Fibroblast of mammary gland (primary cell): Measurements from ENCODE around the gene CHKB.

Source experiments
- DNase-seq: peaks from one replicate; pipeline ENCODE4 v3.0.0-alpha.2; 2010; ENCODE audit warnings: low read depth
- H3K4me3 ChIP-seq: 2 replicates; pipeline ENCODE4 v1.5.1; 2011; ENCODE audit warnings: low read depth, mild to moderate bottlenecking, low read length, moderate library complexity; ENCODE audit not compliant: control insufficient read depth
- CTCF ChIP-seq: conservative IDR thresholded peaks from 2 replicates; pipeline ENCODE4 v1.5.1; 2011; ENCODE audit warnings: low read depth, low read length, inconsistent platforms; ENCODE audit not compliant: control insufficient read depth, insufficient read depth

Gene CHKB, protein sequence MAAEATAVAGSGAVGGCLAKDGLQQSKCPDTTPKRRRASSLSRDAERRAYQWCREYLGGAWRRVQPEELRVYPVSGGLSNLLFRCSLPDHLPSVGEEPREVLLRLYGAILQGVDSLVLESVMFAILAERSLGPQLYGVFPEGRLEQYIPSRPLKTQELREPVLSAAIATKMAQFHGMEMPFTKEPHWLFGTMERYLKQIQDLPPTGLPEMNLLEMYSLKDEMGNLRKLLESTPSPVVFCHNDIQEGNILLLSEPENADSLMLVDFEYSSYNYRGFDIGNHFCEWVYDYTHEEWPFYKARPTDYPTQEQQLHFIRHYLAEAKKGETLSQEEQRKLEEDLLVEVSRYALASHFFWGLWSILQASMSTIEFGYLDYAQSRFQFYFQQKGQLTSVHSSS

DNA sequence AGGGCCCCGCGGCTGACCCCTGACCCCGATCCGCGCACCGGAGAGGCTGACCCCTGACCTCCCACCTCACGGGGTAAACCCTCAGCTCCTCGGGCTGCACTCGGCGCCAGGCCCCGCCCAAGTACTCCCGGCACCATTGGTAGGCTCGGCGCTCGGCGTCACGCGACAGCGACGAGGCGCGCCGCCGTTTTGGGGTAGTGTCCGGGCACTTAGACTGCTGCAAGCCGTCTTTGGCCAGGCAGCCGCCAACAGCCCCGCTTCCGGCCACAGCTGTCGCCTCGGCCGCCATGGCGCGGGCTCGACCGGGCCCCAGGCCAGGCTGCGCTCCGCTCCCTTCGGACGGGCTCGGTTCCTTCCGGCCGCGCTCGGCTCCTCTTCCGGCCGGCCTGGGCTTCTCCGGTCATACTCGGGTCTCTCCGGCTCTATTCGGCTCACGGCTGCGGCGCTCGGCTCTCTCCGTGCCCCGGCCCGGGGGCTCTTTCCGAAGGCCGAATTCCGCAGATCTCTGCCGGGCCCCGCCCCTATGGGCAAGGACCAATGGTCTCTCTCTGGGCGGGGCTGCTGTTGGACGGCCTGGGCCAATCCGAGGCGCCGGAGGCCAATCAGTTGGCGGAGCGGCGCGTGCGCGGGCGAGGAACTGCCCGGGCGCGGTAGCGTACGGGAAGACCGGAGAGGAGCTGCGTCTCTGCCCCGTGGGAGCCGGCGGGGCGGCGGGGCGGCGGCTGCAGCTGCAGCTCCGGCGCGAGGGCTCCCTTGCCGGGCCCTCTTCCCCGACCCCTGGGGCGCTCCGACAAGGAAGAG is at the start of gene CHKB:
Gene CHKB (minus strand): TSS at position 357 of the 801 bp plus-strand sequence. CDS start 68 bp downstream, at position 289.
- peak; percentile 94 for DNase-seq
- no peak for TF ChIP-seq CTCF
- H3K4me3 ChIP-seq, result peak within 1 kb of the TSS; percentile 73

DNA sequence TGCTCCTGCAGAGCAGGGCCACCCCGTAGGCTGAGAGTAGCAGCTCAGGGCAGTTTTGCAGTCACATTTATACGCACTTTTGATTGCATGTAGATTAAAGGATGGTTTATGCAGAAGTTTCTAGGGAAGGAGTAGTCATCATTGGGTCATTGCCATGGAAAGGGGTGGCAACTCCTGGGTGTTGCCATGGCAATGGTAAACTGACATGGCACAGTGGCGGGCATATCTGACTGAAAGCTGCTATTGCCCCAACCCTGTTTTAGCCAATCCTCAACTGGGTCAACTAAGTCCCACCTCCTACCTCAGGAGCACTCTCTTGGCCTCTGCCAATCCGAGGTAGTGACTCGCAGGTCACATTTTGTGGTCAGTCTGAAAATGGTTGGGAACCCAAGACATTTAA is 47.7 kb upstream of the CHKB start:
- DNase-seq, result peak; percentile 18
- TF ChIP-seq CTCF, result no peak

DNA sequence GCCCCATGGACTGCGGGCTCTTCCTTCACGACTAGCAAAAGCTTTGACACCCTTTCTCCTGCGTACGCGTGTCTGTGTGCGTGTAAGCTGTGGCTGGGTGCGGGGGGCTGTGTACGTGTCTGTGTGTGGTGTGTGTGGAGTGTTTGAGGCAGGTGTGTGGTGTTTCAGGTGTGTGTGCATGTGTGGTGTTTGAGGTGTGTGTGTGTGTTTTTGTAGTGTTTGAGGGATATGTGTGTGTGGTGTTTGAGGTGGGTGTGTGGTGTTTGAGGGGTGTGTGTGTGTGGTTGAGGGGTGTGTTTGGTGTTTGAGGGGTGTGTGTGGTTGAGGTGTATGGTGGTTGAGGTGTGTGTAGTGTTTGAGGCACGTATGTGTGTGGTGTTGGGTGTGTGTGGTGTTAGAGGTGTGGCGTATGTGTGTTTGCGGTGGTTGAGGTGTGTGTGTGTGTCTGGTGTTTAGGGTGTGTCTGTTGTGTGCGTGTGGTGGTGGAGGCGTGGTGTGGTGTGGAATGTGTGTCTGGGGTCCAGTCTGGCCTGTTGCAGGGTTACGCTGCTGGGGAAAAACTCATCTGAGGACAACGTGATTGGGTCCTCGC is 46.0 kb upstream of the CHKB start:
- DNase-seq, result no peak
- no peak for TF ChIP-seq CTCF
- H3K4me3 ChIP-seq, result peak overlapping the region; percentile 71

More for the DNA sequence above, 47.7 kb upstream of the CHKB start:
- H3K4me3 ChIP-seq, result no peak overlapping the region

- no peak for TF ChIP-seq CTCF
- peak within 1 kb of the TSS; percentile 71 for H3K4me3 ChIP-seq
- DNase-seq, result peak; percentile 74
Measured at GRCh38 chr22:50627642-50628542, 45.2 kb upstream of the CHKB start, which contains the start of gene ARSA. ARSA (minus strand) TSS chr22:50628152; CDS start chr22:50627779, 373 bp downstream.

DNA sequence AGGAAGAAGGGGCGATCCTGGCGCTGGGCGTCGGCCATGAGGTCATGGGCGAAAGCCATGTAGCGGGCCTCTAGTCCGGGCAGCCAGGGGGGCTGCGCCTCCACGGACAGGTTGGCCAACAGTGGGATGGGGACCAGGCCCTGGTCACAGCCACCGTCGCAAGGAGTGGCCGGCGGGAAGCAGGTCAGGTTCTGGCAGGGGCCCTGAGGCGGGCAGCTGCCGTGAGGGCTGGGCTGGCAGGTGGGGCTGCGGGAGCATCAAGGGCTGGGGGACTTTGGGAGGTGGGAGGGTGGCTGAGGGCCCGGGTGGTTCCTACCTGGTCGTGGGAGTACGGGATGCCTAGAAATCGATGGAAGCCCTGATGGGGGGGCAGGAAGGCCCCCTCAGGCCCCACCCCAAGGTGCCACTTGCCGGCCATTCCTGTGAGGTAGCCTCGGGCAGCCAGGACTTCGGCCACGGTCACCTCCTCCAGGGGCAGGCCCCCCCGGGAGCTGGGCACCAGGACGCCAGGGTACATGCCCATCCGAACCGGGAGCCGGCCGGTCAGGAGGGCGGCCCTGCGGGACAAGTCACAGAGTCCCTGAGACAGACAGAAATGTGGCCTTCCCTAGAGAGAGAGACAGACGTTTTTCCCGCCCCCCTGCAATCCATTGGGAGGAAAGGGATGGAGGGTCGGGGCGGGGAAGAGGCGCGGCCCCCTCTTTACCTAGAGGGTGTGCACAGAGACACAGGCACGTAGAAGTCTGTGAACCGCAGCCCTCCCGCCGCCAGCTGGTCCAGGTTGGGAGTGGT is 44.4 kb upstream of the CHKB start:
- no peak for DNase-seq
- no peak for TF ChIP-seq CTCF
- peak overlapping the region; percentile 71 for H3K4me3 ChIP-seq
